Fibroblast of mammary gland (primary cell): ENCODE data around the gene KHSRP.

Source experiments
- DNase-seq: peaks from one replicate; pipeline ENCODE4 v3.0.0-alpha.2; 2010; ENCODE audit warnings: low read depth
- H3K4me3 ChIP-seq: 2 replicates; pipeline ENCODE4 v1.5.1; 2011; ENCODE audit warnings: low read depth, mild to moderate bottlenecking, low read length, moderate library complexity; ENCODE audit not compliant: control insufficient read depth
- TF ChIP-seq, protein P1 (sequence below): conservative IDR thresholded peaks from 2 replicates; pipeline ENCODE4 v1.5.1; 2011; ENCODE audit warnings: low read depth, low read length, inconsistent platforms; ENCODE audit not compliant: control insufficient read depth, insufficient read depth

The KHSRP gene

GRCh38 chr19:6458695-6459261 is 34.2 kb upstream of the KHSRP start:
- DNase-seq, result no peak
- H3K4me3 ChIP-seq, result peak overlapping the region; percentile 45
- TF ChIP-seq, protein P1, sequence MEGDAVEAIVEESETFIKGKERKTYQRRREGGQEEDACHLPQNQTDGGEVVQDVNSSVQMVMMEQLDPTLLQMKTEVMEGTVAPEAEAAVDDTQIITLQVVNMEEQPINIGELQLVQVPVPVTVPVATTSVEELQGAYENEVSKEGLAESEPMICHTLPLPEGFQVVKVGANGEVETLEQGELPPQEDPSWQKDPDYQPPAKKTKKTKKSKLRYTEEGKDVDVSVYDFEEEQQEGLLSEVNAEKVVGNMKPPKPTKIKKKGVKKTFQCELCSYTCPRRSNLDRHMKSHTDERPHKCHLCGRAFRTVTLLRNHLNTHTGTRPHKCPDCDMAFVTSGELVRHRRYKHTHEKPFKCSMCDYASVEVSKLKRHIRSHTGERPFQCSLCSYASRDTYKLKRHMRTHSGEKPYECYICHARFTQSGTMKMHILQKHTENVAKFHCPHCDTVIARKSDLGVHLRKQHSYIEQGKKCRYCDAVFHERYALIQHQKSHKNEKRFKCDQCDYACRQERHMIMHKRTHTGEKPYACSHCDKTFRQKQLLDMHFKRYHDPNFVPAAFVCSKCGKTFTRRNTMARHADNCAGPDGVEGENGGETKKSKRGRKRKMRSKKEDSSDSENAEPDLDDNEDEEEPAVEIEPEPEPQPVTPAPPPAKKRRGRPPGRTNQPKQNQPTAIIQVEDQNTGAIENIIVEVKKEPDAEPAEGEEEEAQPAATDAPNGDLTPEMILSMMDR, result no peak

DNA sequence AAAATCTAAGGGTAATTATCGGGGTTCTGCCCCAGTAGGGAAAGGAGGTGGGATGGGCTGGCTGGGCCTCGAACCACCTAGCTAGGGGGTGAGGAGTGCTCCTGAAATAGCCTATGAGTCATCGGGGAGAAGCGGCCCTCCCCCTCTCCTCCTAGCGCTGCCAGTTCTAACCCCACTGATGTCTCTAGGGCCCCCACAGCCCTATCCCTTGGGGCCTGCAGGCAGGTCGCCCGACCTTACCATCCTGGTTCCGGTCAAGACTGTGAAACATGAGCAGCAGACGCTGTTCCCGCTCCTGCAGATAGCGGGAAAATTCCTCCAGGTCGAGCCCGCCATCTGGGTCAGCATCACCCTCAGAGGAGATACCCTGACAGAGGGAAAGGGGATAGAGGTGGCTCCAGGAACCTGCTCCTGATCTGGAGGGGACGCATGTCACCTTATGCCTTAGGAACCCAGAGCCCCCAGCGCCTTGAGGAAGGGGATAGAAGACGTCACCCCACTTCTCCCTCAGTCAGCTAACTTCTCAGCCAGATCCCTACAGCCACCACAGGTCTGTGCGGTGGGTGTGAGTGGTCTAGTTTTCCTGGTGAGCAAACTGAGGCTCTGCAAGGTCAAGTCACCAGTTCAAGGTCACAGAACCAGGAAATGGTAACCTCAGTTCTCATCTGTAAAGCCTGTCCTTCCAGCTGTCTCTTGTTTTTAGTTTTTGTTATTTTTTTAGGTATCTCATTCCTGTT is 33.5 kb upstream of the KHSRP start:
- no peak overlapping the region for H3K4me3 ChIP-seq
- peak; percentile 8 for DNase-seq
- TF ChIP-seq, protein P1, result no peak

GRCh38 chr19:6455924-6456323 is 31.3 kb upstream of the KHSRP start:
- H3K4me3 ChIP-seq, result no peak overlapping the region

DNA sequence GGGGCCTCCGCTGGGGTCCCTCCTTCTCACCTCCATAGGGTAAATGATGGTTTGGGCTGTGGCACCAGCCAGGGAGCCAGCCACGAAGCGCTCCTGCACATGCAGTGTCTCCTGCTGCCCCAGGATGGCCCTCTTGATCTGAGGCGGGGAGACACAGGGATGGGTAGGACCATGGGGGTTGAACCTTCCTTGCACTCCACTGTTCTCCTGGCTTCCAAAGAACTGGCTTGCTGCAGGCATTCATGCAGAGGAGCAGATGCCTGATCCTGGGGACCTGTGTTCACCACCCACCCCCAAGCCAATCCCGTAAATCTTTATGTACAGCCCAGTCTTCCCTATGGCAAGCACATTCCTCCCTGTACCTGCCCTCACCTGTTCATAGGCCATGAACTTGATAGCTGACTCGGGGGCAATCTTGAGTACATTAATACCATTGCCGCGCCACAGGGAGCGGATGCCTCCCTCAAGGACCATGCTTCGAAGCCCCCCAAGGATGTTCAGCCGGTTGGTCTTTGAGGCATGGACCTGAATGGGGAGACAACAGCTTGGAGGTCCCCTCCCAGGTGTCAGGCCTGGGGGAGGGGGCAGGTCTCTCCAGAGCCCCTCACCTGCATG is 29.4 kb upstream of the KHSRP start:
- DNase-seq, result no peak
- no peak overlapping the region for H3K4me3 ChIP-seq
- TF ChIP-seq, protein P1, result no peak

More at GRCh38 chr19:6455924-6456323, 31.3 kb upstream of the KHSRP start:
- DNase-seq, result no peak
- TF ChIP-seq, protein P1, result no peak

DNA sequence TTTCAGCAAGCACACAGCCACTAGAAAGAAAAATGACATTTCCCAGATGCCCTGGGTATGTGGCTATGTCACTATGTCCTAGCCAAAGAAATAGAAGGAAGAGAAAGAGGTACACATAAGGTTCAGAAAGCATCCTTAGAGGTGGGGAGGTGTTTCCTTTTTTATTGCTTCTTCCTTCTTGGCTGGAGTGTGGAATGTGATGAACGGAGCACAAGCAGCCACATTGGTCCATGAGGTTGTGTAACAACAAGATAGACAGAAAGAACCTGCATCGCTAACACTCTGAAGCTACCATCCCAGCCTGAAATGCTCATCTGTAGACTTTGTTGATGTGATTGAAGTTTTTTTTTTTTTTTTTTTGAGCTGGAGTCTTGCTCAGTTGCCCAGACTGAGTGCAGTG is 28.3 kb upstream of the KHSRP start:
- no peak for DNase-seq
- TF ChIP-seq, protein P1, result no peak
- no peak overlapping the region for H3K4me3 ChIP-seq

GRCh38 chr19:6452223-6452614 is 27.6 kb upstream of the KHSRP start:
- TF ChIP-seq, protein P1, result no peak
- H3K4me3 ChIP-seq, result no peak overlapping the region
- no peak for DNase-seq
